DMS 273 (cell line): Measurements from ENCODE around the gene SETBP1.
A peak's percentile ranks its signal among the peaks of the same experiment; 100 is the strongest.

Source experiments
- DNase-seq: peaks from one replicate; lab custom pipeline; 2025; ENCODE audit not compliant: unreplicated experiment; lab: John Stamatoyannopoulos, UW

The SETBP1 gene

GRCh38 chr18:44859263-44859662 is 178.6 kb downstream of the SETBP1 start:
- no peak for DNase-seq

- no peak for DNase-seq
These were observed 179.2 kb downstream of the SETBP1 start for GRCh38 chr18:44859751-44860439.

- DNase-seq = no peak
These were observed 181.4 kb downstream of the SETBP1 start for GRCh38 chr18:44862112-44862511.

- DNase-seq = no peak
These were observed 185.4 kb downstream of the SETBP1 start for GRCh38 chr18:44866103-44866502.

- DNase-seq = no peak
These were observed 188.8 kb downstream of the SETBP1 start for GRCh38 chr18:44869533-44869932.

GRCh38 chr18:44870631-44871502 is 190.2 kb downstream of the SETBP1 start:
- no peak for DNase-seq

- no peak for DNase-seq
These were observed 191.1 kb downstream of the SETBP1 start for GRCh38 chr18:44871771-44872170.

- DNase-seq = no peak
These were observed 195.3 kb downstream of the SETBP1 start for GRCh38 chr18:44876024-44876423.

GRCh38 chr18:44876755-44877154 is 196.1 kb downstream of the SETBP1 start:
- no peak for DNase-seq

- DNase-seq = no peak
These were observed 197.6 kb downstream of the SETBP1 start for GRCh38 chr18:44878335-44878734.

- DNase-seq = no peak
These were observed 199.5 kb downstream of the SETBP1 start for GRCh38 chr18:44880170-44880569.

GRCh38 chr18:44881461-44882162 is 200.9 kb downstream of the SETBP1 start:
- no peak for DNase-seq

GRCh38 chr18:44882163-44882868 is 201.6 kb downstream of the SETBP1 start:
- DNase-seq = no peak

GRCh38 chr18:44883671-44884070 is 203.0 kb downstream of the SETBP1 start:
- no peak for DNase-seq

GRCh38 chr18:44884431-44884830 is 203.7 kb downstream of the SETBP1 start:
- DNase-seq = no peak

- no peak for DNase-seq
These were observed 204.8 kb downstream of the SETBP1 start for GRCh38 chr18:44885507-44885906.

GRCh38 chr18:44887227-44887631 is 206.5 kb downstream of the SETBP1 start:
- peak; percentile 45 for DNase-seq

GRCh38 chr18:44889111-44889510 is 208.4 kb downstream of the SETBP1 start:
- no peak for DNase-seq

GRCh38 chr18:44893045-44893706 is 212.5 kb downstream of the SETBP1 start:
- no peak for DNase-seq

GRCh38 chr18:44893966-44894365 is 213.3 kb downstream of the SETBP1 start:
- no peak for DNase-seq
